ENCODE measurements around the gene PLVAP.

PLVAP gene, protein sequence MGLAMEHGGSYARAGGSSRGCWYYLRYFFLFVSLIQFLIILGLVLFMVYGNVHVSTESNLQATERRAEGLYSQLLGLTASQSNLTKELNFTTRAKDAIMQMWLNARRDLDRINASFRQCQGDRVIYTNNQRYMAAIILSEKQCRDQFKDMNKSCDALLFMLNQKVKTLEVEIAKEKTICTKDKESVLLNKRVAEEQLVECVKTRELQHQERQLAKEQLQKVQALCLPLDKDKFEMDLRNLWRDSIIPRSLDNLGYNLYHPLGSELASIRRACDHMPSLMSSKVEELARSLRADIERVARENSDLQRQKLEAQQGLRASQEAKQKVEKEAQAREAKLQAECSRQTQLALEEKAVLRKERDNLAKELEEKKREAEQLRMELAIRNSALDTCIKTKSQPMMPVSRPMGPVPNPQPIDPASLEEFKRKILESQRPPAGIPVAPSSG

GRCh38 chr19:17376935-17377600 lies at the start of gene PLVAP:
PLVAP (minus strand) TSS chr19:17377342; CDS start chr19:17377288, 54 bp downstream.
- no peak for DNase-seq (ENCODE audit: low spot score)

GRCh38 chr19:17424743-17425365 lies 47.7 kb upstream of the PLVAP start:
- no peak for DNase-seq (ENCODE audit: low spot score)

- no peak for DNase-seq (ENCODE audit: low spot score)
Measured at GRCh38 chr19:17423429-17424208, 46.5 kb upstream of the PLVAP start.

DNA sequence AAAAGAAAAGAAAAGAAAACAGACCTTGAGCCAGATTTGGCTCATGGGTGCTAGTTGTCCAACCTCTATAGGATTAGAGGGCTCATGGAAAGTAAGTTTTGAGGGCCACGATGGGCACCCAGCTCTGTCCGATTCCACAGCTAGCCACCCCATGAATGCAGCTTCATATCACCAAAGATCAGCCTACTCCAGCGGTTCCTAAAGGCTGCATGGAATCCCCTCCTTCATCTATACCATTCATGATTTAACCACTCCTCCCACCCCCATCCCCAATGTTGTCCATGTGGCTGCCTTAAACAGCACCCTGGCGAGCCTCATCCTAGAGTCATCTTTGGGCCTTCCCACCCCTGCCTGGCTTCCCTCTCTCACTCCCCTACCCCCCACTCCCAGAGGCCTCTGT lies 44.8 kb upstream of the PLVAP start:
- no peak for DNase-seq (ENCODE audit: low spot score)

DNA sequence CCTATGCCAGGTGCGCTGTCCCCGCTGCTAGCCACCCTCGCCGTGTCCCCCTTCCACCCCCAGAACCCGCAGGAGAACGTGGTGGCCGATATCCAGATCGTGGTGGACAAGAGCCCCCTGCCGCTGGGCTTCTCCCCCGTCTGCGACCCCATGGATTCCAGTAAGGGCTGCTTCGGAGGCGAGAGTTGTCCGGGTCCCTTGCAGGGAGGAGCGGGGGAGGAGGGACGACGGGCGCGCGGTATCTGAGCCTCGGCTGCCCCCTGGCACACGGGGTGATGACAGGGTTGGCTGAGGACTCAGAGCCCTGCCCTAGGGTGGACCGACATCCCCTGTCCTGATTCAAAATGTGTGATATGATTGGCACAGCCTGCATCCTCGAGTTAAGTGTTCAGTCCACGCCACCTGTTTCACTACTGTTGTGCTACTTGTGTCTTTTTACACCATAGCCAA lies 43.4 kb upstream of the PLVAP start:
- no peak for DNase-seq (ENCODE audit: low spot score)

DNA sequence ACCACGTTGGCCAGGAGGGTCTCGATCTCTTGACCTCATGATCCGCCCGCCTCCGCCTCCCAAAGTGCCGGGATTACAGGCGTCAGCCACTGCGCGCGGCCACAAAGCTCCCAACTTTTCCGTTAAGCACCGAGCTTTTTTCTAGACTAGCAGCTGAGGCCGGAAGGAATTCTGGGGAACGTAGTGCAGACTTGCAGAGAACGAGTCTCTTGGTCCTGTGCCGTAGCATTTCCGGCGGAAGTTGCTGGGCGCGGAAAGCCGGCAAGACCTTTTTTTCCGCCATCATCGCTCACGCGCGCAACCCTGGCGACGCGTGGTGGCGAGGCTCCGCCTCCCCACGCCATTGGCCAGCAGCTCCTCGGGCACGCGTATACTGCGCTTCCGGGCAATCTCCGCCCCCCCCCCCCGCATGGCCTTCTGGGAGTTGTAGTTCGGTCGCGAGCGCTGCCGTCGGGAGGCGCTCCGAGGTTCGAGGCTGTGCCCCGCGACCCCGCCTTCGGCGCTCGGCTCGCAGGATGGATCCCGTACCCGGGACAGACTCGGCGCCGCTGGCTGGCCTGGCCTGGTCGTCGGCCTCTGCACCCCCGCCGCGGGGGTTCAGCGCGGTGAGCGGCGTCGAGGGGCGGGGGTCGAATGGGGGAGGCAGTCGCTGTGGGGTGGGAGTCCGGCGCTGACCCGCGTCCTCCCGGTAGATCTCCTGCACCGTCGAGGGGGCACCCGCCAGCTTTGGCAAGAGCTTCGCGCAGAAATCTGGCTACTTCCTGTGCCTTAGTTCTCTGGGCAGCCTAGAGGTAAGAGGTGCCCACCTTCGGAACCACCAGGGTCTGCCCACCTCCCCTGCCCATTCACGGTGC lies 42.7 kb upstream of the PLVAP start, which contains the start of gene MVB12A:
TSS of gene MVB12A (plus strand) at position 427 of the 854 bp plus-strand sequence. CDS start at position 516, 89 bp downstream.
- peak; percentile 99 for DNase-seq (ENCODE audit: low spot score)

DNA sequence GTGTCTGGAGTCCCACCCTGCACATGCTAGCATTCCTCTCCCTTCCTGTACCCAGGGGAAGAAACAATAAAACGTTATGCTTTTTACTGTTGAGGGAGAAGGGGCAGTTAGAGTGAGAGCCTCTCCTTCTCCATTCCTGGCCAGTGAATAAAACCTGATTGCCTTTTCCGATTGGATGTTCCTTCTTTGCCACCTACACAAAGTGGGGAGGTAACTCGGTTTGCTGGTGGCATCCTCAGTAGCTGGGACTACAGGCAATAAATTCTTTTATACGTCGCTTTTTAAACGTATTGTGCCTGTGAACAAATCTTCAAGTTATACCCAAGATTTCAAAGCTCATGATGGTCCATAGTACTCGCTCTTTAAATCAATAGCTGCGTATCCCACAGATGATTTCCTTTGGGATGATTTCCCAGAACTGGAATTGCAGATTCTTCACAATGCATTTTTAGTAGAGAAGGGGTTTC lies 42.0 kb upstream of the PLVAP start:
- no peak for DNase-seq (ENCODE audit: low spot score)

GRCh38 chr19:17418710-17419109 lies 41.6 kb upstream of the PLVAP start:
- no peak for DNase-seq (ENCODE audit: low spot score)

- DNase-seq (ENCODE audit: low spot score): no peak
Measured at GRCh38 chr19:17415121-17415520, 38.0 kb upstream of the PLVAP start.

- no peak for DNase-seq (ENCODE audit: low spot score)
Measured at GRCh38 chr19:17414097-17414496, 37.0 kb upstream of the PLVAP start.

GRCh38 chr19:17411801-17412200 lies 34.7 kb upstream of the PLVAP start:
- no peak for DNase-seq (ENCODE audit: low spot score)

GRCh38 chr19:17409990-17410389 lies 32.8 kb upstream of the PLVAP start:
- DNase-seq (ENCODE audit: low spot score): no peak

DNA sequence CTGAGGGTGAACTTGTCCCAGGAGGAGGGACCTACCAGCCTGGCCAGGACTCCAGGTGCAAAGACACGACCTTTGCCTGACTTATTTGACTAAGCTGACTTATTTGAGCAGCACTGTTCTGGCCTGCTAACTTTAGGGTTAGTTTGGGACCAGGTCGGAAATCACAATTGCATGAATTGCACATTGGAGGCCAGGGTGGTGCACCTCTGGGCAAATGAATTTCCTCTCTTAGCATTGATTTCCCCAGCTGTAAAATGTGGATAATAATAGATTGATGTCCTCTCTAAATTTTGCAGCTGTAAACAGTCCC lies 29.7 kb upstream of the PLVAP start:
- no peak for DNase-seq (ENCODE audit: low spot score)

GRCh38 chr19:17406046-17406886 lies 29.1 kb upstream of the PLVAP start:
- DNase-seq (ENCODE audit: low spot score): no peak

DNA sequence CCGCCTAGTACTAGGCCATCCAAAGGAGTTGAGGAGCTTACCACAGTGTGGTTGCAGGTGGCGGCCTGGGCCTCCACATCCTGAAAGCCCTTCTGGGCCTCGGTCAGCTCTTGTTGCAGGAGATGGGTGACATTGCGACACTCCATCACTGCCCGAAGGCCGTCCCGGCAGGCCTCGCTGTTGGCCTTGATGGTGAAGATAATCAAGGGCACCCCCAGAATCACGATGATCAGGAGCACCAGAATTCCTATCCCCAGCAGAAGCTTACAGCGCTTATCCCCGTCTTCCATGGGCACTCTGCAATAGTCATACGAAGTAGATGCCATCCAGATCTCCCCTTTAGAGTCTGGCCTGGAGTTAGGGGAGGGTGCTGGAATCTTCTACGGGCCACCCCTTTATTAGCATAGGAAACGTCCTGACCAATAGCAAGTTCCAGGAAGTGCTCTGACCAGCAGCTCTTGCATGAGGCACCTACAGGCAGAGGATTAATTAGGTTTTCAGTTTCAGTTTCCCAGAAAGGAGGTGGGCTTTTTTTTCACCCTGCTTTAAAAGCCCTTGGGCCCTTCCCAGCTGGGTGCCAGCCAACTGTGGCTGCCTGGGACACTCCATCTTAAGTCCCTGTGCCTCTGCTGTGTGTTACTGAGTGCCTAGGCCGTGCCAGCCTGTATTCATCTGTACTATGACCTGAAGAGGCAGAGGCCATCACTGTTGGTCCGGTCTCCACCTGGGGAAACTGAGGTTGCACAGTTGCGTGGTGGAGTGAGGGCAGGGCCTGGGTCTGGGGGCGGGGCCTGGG lies 28.3 kb upstream of the PLVAP start, which contains the start of gene BST2:
TSS of gene BST2 (minus strand) at position 381 of the 796 bp plus-strand sequence. CDS start at position 326, 55 bp downstream.
- peak; percentile 62 for DNase-seq (ENCODE audit: low spot score)

- DNase-seq (ENCODE audit: low spot score): no peak
Measured at GRCh38 chr19:17404621-17405249, 27.6 kb upstream of the PLVAP start.

DNA sequence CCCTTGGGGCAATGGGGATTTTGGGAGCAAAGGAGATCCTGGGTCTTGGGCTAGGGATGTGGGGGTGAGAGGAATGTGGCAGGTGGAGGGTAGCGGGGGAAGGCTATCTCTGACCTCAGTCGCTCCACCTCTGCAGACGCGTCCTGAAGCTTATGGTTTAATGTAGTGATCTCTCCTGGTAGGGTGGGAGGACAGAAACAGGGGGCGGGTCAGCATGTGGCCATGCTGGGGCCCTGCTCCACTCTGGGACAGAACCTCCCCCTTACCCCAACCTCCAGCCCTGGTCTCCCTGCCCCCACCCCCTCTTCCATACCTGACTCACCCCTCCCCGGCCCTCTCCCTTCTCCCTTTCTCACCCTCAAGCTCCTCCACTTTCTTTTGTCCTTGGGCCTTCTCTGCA lies 26.9 kb upstream of the PLVAP start:
- no peak for DNase-seq (ENCODE audit: low spot score)

GRCh38 chr19:17402982-17403855 lies 26.1 kb upstream of the PLVAP start:
- DNase-seq (ENCODE audit: low spot score): no peak
